Measurements from ENCODE around the gene SYNGR2. TPM values are rescaled to one million over a fixed set of nuclear protein-coding genes. Genes with fewer than 3 reads are reported as not detected.
"Not testable (repeated sequence)": the region's sequence is repeated elsewhere in the genome, so short reads cannot be mapped to it uniquely, and the experiment has no call there.

SYNGR2 gene
- total RNA-seq, 1 donor from 2014 or later: 59.2 TPM

GRCh38 chr17:78130090-78130436 lies 38.3 kb upstream of the SYNGR2 start:
- no peak for DNase-seq

- no peak for DNase-seq
Observed at GRCh38 chr17:78130437-78131101, 37.8 kb upstream of the SYNGR2 start, which contains the start of gene TMC8. Gene TMC8, plus strand, starts transcription at chr17:78130771. Its CDS starts 818 bp downstream, at chr17:78131589.

GRCh38 chr17:78131172-78132083 lies 37.0 kb upstream of the SYNGR2 start:
- no peak for DNase-seq

DNA sequence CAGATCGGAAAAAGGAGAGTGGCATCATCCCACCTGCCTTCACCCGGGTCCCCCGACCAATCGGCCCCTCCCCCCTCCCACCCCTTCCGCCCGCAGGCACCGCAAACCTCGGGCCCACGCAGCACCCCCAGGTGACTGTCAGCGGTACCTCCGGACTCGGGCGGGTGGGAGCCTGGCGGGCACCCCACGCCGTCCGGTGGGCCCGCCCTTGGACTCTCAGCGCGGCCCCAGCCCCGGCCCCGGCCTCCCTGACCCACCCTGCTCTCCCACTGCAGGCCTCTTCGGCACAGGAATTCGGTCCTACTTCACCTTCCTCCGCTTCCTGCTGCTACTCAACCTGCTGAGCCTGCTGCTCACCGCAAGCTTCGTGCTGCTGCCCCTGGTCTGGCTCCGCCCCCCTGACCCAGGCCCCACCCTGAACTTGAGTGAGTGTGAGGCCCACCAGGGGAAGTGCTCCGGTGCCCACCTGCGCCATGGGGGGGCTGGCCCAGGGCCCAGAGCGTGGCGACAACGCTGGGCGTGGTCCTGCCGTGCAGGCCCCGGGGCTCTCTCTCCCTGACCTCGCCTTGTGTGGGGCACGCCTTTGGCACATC lies 36.2 kb upstream of the SYNGR2 start:
- no peak for DNase-seq

- no peak for DNase-seq
Observed at GRCh38 chr17:78132767-78133178, 35.6 kb upstream of the SYNGR2 start.

- DNase-seq: no peak
Observed at GRCh38 chr17:78133179-78133951, 35.0 kb upstream of the SYNGR2 start.

- DNase-seq: no peak
Observed at GRCh38 chr17:78133971-78134898, 34.1 kb upstream of the SYNGR2 start.

- no peak for DNase-seq
Observed at GRCh38 chr17:78134899-78135385, 33.4 kb upstream of the SYNGR2 start.

GRCh38 chr17:78135858-78136500 lies 32.4 kb upstream of the SYNGR2 start:
- DNase-seq: no peak

- no peak for DNase-seq
Observed at GRCh38 chr17:78137392-78138203, 30.8 kb upstream of the SYNGR2 start.

DNA sequence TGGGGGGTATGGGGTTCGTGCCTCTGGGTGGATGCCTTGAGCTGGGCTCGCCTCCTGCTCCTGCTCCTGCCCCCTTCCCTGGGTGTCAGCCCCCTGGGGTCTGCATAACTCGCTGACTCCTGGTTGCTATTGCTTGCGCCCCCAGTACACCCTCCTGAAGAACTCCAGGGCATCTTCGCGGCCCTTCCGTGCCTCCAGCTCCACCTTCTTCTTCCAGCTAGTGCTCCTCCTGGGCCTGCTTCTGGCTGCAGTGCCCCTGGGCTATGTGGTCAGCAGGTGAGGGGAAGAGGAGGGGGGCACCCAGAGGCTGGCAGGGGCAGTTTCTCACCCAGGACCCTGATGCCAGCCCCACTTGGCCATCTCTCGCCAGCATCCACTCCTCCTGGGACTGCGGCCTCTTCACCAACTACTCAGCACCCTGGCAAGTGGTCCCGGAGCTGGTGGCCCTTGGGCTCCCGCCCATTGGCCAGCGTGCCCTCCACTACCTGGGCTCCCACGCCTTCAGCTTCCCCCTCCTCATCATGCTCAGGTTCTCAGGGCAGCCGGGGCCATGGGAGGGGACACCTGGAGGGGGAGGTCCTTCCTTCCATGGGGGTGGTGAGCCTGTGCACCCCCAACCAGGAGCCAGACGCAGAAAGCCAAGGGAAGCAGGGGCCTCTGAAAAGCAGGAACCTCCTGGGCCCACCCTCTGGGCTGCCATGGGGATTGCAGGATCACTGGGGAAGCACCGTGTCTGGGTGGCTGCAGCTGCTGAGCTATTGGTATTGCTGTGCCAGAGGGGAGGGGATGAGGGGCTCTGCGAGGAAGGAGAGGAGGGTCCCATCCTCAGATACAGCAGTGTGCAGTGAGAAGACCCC lies 29.9 kb upstream of the SYNGR2 start:
- no peak for DNase-seq

- not testable (repeated sequence) for DNase-seq
Observed at GRCh38 chr17:78139861-78140168, 28.6 kb upstream of the SYNGR2 start.

DNA sequence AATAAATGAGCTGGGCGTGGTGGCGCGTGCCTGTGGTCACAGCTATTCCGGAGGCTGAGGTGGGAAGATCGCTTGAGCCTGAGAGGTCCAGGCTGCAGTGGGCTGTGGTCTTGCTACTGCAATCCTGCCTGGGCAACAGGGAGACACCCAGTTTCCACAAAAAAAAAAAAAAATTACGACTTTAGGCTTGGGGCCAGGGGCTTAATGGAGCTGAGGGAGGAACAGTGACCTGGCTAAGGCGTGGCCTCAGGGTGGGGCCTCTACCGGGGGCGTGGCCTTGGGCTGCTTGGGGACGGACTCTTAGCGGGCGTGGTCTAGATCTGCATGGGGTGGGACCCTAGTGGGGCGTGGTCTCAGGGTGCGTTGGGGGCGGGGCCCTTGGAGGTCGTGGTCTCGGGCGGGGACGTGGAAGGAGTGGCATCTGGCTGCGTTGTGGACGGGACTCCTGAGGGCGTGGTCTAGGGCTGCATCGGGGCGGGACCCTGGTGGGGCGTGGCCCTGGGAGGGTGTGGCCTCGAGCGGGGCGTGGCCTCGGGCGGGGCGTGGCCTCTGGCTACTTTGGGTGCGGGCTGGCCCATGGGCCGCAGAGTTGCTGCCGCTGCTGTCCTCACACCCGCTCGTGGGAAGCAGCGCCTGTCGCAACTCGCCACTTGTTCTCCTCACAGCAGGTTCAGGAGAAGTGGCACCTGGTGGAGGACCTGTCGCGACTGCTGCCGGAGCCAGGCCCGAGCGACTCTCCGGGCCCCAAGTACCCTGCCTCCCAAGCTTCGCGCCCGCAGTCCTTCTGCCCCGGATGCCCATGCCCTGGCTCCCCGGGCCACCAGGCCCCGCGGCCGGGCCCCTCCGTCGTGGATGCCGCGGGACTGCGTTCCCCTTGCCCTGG lies 28.0 kb upstream of the SYNGR2 start:
- DNase-seq: peak; percentile 83

DNA sequence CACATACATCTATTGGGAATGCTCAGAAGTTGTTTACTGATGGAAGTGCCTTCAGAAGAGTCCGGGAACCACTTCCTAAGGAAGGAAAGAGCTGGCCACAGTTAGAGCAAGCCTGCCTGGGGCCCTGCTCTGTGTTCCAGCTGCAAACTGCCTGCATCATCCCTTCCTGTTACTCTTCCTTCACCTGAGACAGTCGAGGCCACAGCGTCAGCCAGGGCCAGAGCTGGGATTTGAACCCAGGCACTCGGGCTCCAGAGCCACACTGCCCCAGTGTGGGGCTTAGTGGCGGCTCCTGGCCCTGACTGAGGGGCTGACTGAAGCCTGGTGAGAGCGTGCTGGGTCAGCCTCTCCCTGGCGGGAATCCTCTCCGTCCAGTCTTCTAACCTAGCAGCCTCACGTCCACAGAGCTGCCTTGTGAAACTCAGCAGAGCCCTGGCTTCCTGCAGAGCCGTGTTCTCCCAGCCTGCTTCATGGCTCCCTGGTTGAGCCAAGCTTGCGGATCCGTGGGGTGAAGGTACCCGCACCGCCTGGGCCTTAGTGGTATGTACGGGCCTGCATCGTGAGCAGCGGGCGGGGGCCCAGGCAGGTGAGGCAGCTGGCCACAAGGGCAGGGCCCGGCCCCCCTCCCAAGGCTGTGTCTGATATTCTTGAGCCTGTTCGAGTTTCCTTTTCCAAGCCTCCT lies 26.8 kb upstream of the SYNGR2 start:
- no peak for DNase-seq

GRCh38 chr17:78142119-78142861 lies 26.1 kb upstream of the SYNGR2 start:
- no peak for DNase-seq

All from tongue (tissue), 2 donors.